ENCODE results near the gene ROR2. TPM values are rescaled to one million over a fixed set of nuclear protein-coding genes. Genes with fewer than 3 reads are reported as not detected.
A peak's percentile ranks its signal among the peaks of the same experiment; 100 is the strongest.

The ROR2 gene
- total RNA-seq, 1 experiment from 2014 or later: not detected

- ATAC-seq (peak; percentile 73), DNase-seq (peak; percentile 62)
- Histone ChIP-seq H2AFZ (ENCODE audit: low read length) (no peak overlapping the region), H3F3A (ENCODE audit: low read length, unreplicated experiment) (no peaks in the 10 kb centered on the region), H3K27me3 (ENCODE audit: low read length) (peaks cover 57% of the 10 kb centered on the region), H4K20me1 (ENCODE audit: low read length) (no peaks in the 10 kb centered on the region), H3K36me3 (ENCODE audit: low read depth, low read length) (no peaks in the 10 kb centered on the region), H3K9me2 (replicated peaks; ENCODE audit: low read length) (no peaks in the 10 kb centered on the region), H3K4me2 (ENCODE audit: low read length) (no peak overlapping the region), H3K9me3 (ENCODE audit: low read length) (no peaks in the 10 kb centered on the region), H3K4me3 (ENCODE audit: low read length) (no peak overlapping the region), H3K9ac (ENCODE audit: low read length) (no peak overlapping the region), H3K27ac (ENCODE audit: low read length) (no peak overlapping the region), H3K79me2 (ENCODE audit: low read length) (no peaks in the 10 kb centered on the region), H3K4me1 (ENCODE audit: insufficient read depth, low read length) (no peaks in the 10 kb centered on the region)
- TF ChIP-seq, protein P1, sequence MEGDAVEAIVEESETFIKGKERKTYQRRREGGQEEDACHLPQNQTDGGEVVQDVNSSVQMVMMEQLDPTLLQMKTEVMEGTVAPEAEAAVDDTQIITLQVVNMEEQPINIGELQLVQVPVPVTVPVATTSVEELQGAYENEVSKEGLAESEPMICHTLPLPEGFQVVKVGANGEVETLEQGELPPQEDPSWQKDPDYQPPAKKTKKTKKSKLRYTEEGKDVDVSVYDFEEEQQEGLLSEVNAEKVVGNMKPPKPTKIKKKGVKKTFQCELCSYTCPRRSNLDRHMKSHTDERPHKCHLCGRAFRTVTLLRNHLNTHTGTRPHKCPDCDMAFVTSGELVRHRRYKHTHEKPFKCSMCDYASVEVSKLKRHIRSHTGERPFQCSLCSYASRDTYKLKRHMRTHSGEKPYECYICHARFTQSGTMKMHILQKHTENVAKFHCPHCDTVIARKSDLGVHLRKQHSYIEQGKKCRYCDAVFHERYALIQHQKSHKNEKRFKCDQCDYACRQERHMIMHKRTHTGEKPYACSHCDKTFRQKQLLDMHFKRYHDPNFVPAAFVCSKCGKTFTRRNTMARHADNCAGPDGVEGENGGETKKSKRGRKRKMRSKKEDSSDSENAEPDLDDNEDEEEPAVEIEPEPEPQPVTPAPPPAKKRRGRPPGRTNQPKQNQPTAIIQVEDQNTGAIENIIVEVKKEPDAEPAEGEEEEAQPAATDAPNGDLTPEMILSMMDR (conservative IDR thresholded peaks at IDR 0.05; ENCODE audit: low read depth, low read length): peak; percentile 82
- no peak for TF ChIP-seq EZH2 (IDR thresholded peaks at IDR 0.05; ENCODE audit: low read length, unreplicated experiment)
- POLR2A ChIA-PET (ENCODE audit: unreplicated experiment): no interaction called here
- BruUV-seq (replicated peaks): no TSS peak
- CTCF ChIA-PET: no interaction called here
- intact Hi-C loops (cut with micrococcal nuclease): loop anchor here (10.0 kb wide), 1 partner anchor 90 kb away; no protein-coding TSS in a partner anchor
Observed at GRCh38 chr9:91775011-91775707, 174.9 kb downstream of the ROR2 start.

DNA sequence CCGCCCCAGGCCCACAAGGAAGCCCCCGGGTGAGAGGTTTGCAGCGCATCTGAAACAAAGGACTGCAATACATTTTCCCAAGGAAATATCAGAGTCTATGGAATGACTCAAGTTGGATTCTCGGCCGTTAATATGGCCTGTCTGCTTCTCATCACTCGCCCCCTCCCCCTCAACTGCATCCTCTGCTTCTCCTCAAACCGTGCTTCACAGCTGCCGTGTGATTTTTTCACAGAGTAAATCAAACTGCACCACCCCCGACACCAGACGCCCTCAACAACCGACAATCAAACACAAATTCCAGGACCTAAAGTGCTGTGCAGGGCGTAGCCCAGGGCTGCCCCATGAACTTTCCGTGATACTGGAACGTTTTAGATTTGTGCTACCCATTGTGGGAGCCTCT lies 176.9 kb downstream of the ROR2 start:
- BruUV-seq (replicated peaks): no TSS peak
- Histone ChIP-seq H3K4me2 (ENCODE audit: low read length) (no peak overlapping the region), H4K20me1 (ENCODE audit: low read length) (no peaks in the 10 kb centered on the region), H3K27ac (ENCODE audit: low read length) (no peak overlapping the region), H3F3A (ENCODE audit: low read length, unreplicated experiment) (no peaks in the 10 kb centered on the region), H3K4me3 (ENCODE audit: low read length) (no peak overlapping the region), H3K36me3 (ENCODE audit: low read depth, low read length) (no peaks in the 10 kb centered on the region), H2AFZ (ENCODE audit: low read length) (no peak overlapping the region), H3K27me3 (ENCODE audit: low read length) (peaks cover 72% of the 10 kb centered on the region), H3K4me1 (ENCODE audit: insufficient read depth, low read length) (no peaks in the 10 kb centered on the region), H3K9ac (ENCODE audit: low read length) (no peak overlapping the region), H3K79me2 (ENCODE audit: low read length) (no peaks in the 10 kb centered on the region), H3K9me3 (ENCODE audit: low read length) (no peaks in the 10 kb centered on the region), H3K9me2 (replicated peaks; ENCODE audit: low read length) (no peaks in the 10 kb centered on the region)
- ChIA-PET CTCF (no interaction called here), POLR2A (ENCODE audit: unreplicated experiment) (no interaction called here)
- ATAC-seq (no peak), DNase-seq (no peak)
- TF ChIP-seq, protein P1 (conservative IDR thresholded peaks at IDR 0.05; ENCODE audit: low read depth, low read length): no peak
- TF ChIP-seq EZH2 (IDR thresholded peaks at IDR 0.05; ENCODE audit: low read length, unreplicated experiment) (no peak), EZH2phosphoT487 (IDR thresholded peaks at IDR 0.05; ENCODE audit: borderline replicate concordance, low read length) (no peak)
- intact Hi-C loops (cut with micrococcal nuclease): loop anchor here (10.0 kb wide), 1 partner anchor 92 kb away; no protein-coding TSS in a partner anchor

GRCh38 chr9:91771864-91772263 lies 178.2 kb downstream of the ROR2 start:
- ATAC-seq (no peak), DNase-seq (no peak)
- TF ChIP-seq, protein P1 (conservative IDR thresholded peaks at IDR 0.05; ENCODE audit: low read depth, low read length): no peak
- TF ChIP-seq EZH2phosphoT487 (IDR thresholded peaks at IDR 0.05; ENCODE audit: borderline replicate concordance, low read length): no peak
- TF ChIP-seq EZH2 (IDR thresholded peaks at IDR 0.05; ENCODE audit: low read length, unreplicated experiment): no peak
- H3K4me1 ChIP-seq (ENCODE audit: insufficient read depth, low read length): no peaks in the 10 kb centered on the region
- no peak overlapping the region for H3K4me2 ChIP-seq (ENCODE audit: low read length)
- no peaks in the 10 kb centered on the region for H3K36me3 ChIP-seq (ENCODE audit: low read depth, low read length)
- H3K9me3 ChIP-seq (ENCODE audit: low read length): no peaks in the 10 kb centered on the region
- H3K4me3 ChIP-seq (ENCODE audit: low read length): no peak overlapping the region
- BruUV-seq (replicated peaks): no TSS peak
- H2AFZ ChIP-seq (ENCODE audit: low read length): no peak overlapping the region
- no peak overlapping the region for H3K27ac ChIP-seq (ENCODE audit: low read length)
- ChIA-PET CTCF (no interaction called here), POLR2A (ENCODE audit: unreplicated experiment) (no interaction called here)
- H3K27me3 ChIP-seq (ENCODE audit: low read length): peaks cover 72% of the 10 kb centered on the region
- H3K9ac ChIP-seq (ENCODE audit: low read length): no peak overlapping the region
- intact Hi-C loops (cut with micrococcal nuclease): loop anchor here (10.0 kb wide), 1 partner anchor 93 kb away; no protein-coding TSS in a partner anchor
- H3K79me2 ChIP-seq (ENCODE audit: low read length): no peaks in the 10 kb centered on the region
- H3F3A ChIP-seq (ENCODE audit: low read length, unreplicated experiment): no peaks in the 10 kb centered on the region
- no peaks in the 10 kb centered on the region for H4K20me1 ChIP-seq (ENCODE audit: low read length)
- no peaks in the 10 kb centered on the region for H3K9me2 ChIP-seq (replicated peaks; ENCODE audit: low read length)

Data from PC-3 (cell line).